Breast epithelium (tissue), 4 donors: ENCODE data around the gene SNTG2. TPM values are rescaled to one million over a fixed set of nuclear protein-coding genes. Genes with fewer than 3 reads are reported as not detected.
A peak's percentile ranks its signal among the peaks of the same experiment; 100 is the strongest.

Experiments used
- DNase-seq, 2 donors: peaks; one replicate each; pipeline ENCODE4 v3.0.0-alpha.2; 2019; ENCODE audit warnings: low spot score in 2 of 2
- H3K27ac ChIP-seq, 2 donors: fragments of 200-600 bp; sonication (generic) in 1 of 2; one replicate each; pipeline ENCODE4 v1.5.1; 2016 to 2019; ENCODE audit warnings: mild to moderate bottlenecking in 1 of 2
- H3K27me3 ChIP-seq, 2 donors: fragments of 200-600 bp; sonication (generic) in 1 of 2; one replicate each; pipeline versions ENCODE4 v1.5.1 to v1.6.0; 2017 to 2019; ENCODE audit warnings: control low read depth in 1 of 2, mild to moderate bottlenecking in 1 of 2
- H3K36me3 ChIP-seq: fragments of 200-600 bp; one replicate; pipeline ENCODE4 v1.5.1; 2019
- H3K4me1 ChIP-seq, 2 donors: fragments of 200-600 bp; sonication (generic); one replicate each; pipeline ENCODE4 v1.5.1; 2016 to 2019; ENCODE audit warnings: control low read depth in 1 of 2
- H3K4me3 ChIP-seq, 3 donors: fragments of 200-600 bp; sonication (generic); 1 replicate in 2 of 3; 2 replicates in 1 of 3; pipeline ENCODE4 v1.5.1; 2016 to 2019; ENCODE audit warnings: mild to moderate bottlenecking in 3 of 3, moderate library complexity in 2 of 3
- H3K9me3 ChIP-seq, 2 donors: fragments of 200-600 bp; sonication (generic) in 1 of 2; one replicate each; pipeline ENCODE4 v1.5.1; 2016 to 2019; ENCODE audit warnings: control low read depth in 1 of 2
- CTCF ChIP-seq, 3 donors: fragments of 450-650 bp; IDR thresholded peaks; one replicate each; pipeline ENCODE4 v1.5.1; 2016 to 2017; ENCODE audit warnings: antibody characterized with exemption in 3 of 3, mild to moderate bottlenecking in 3 of 3, moderate library complexity in 3 of 3
- POLR2A ChIP-seq: fragments of 450-650 bp; IDR thresholded peaks from one replicate; pipeline ENCODE4 v1.6.1; 2016; ENCODE audit warnings: antibody characterized with exemption, mild to moderate bottlenecking, moderate library complexity
- POLR2AphosphoS5 ChIP-seq, 3 donors: sonication (generic); formaldehyde crosslinking; IDR thresholded peaks; one replicate each; pipeline ENCODE4 v1.6.1; 2017; ENCODE audit warnings: antibody characterized with exemption in 3 of 3
- intact Hi-C: fragments of 100-400 bp; cut with DNase I; formaldehyde crosslinking; loops from one replicate; pipeline ENCODE4 v1.15.1; 2023; ENCODE audit warnings: low total_unique reads
- total RNA-seq, 3 donors: library from RNA; depleted of rRNA; stranded (reverse); fragments of >200 nt; gene quantifications; one replicate each; pipeline ENCODE4 v1.1.0, GENCODE V29; 2016

The SNTG2 gene
- total RNA-seq, 3 donors from 2014 or later: 4.6 to 7.4 (median 6.0) TPM

GRCh38 chr2:1060987-1061386 lies 110.3 kb downstream of the SNTG2 start:
- TF ChIP-seq CTCF (IDR thresholded peaks at IDR 0.05) (no peak), POLR2AphosphoS5 (IDR thresholded peaks at IDR 0.05) (peak in 1 of 3 donors; percentile 13), POLR2A (no peak)
- DNase-seq: no peak
- Histone ChIP-seq H3K4me3 (no peak overlapping the region), H3K36me3 (no peaks in the 10 kb centered on the region), H3K9me3 (no peaks in the 10 kb centered on the region), H3K27me3 (no peaks in the 10 kb centered on the region), H3K4me1 (no peaks in the 10 kb centered on the region), H3K27ac (no peak overlapping the region)
- intact Hi-C loops: no loop called here

GRCh38 chr2:1068241-1068640 lies 117.6 kb downstream of the SNTG2 start:
- Histone ChIP-seq H3K27ac (no peak overlapping the region), H3K9me3 (peaks cover 5 to 6% of the 10 kb centered on the region in 2 donors), H3K27me3 (no peaks in the 10 kb centered on the region), H3K36me3 (no peaks in the 10 kb centered on the region), H3K4me1 (no peaks in the 10 kb centered on the region), H3K4me3 (no peak overlapping the region)
- intact Hi-C loops: no loop called here
- TF ChIP-seq POLR2A: no peak
- TF ChIP-seq POLR2AphosphoS5 (IDR thresholded peaks at IDR 0.05): no peak
- TF ChIP-seq CTCF (IDR thresholded peaks at IDR 0.05): no peak
- DNase-seq: no peak

- Histone ChIP-seq H3K27me3 (no peaks in the 10 kb centered on the region), H3K36me3 (no peaks in the 10 kb centered on the region), H3K4me3 (no peak overlapping the region), H3K27ac (no peak overlapping the region), H3K4me1 (no peaks in the 10 kb centered on the region), H3K9me3 (peaks cover 5 to 6% of the 10 kb centered on the region in 2 donors)
- intact Hi-C loops: no loop called here
- TF ChIP-seq POLR2AphosphoS5 (IDR thresholded peaks at IDR 0.05) (no peak), POLR2A (no peak), CTCF (IDR thresholded peaks at IDR 0.05) (no peak)
- DNase-seq: no peak
Measured at GRCh38 chr2:1068822-1069221, 118.2 kb downstream of the SNTG2 start.

GRCh38 chr2:1069847-1070246 lies 119.2 kb downstream of the SNTG2 start:
- intact Hi-C loops: no loop called here
- Histone ChIP-seq H3K36me3 (no peaks in the 10 kb centered on the region), H3K27ac (no peak overlapping the region), H3K9me3 (peaks cover 5 to 6% of the 10 kb centered on the region in 2 donors), H3K4me1 (no peaks in the 10 kb centered on the region), H3K27me3 (no peaks in the 10 kb centered on the region), H3K4me3 (no peak overlapping the region)
- TF ChIP-seq POLR2A (no peak), CTCF (IDR thresholded peaks at IDR 0.05) (no peak), POLR2AphosphoS5 (IDR thresholded peaks at IDR 0.05) (no peak)
- DNase-seq: no peak

- no peaks in the 10 kb centered on the region for H3K4me1 ChIP-seq
- no peak overlapping the region for H3K4me3 ChIP-seq
- DNase-seq: no peak
- H3K9me3 ChIP-seq: peaks cover 5 to 6% of the 10 kb centered on the region in 2 donors
- intact Hi-C loops: no loop called here
- TF ChIP-seq POLR2A (no peak), CTCF (IDR thresholded peaks at IDR 0.05) (no peak), POLR2AphosphoS5 (IDR thresholded peaks at IDR 0.05) (no peak)
- H3K27me3 ChIP-seq: no peaks in the 10 kb centered on the region
- H3K27ac ChIP-seq: no peak overlapping the region
- no peaks in the 10 kb centered on the region for H3K36me3 ChIP-seq
Measured at GRCh38 chr2:1070601-1071000, 120.0 kb downstream of the SNTG2 start.
